ENCODE results near the gene MAGEA4.

DNA sequence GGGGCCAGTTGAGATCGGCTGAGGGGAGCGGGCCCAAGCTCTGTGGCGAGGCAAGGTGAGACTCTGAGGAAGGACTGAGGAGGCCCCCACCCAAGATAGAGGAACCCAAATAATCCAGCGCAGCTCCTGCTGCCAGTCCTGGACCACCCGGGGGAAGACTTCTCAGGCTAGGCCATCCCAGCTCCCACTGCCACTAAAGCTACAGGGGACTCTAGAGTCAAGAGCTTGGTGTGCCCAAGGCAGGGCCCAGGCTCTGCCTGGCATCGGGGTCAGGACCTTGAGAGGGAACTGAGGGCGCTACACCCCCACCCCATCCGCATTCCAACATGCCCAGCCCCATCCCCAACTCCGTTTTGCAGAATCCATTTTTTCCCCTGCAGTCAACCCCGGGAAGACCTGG lies 8.6 kb downstream of the MAGEA4 start:
- TF ChIP-seq MAZ (IDR thresholded peaks at IDR 0.05; ENCODE audit: borderline replicate concordance, low read depth, low read length) = no peak
- TF ChIP-seq, protein P1, sequence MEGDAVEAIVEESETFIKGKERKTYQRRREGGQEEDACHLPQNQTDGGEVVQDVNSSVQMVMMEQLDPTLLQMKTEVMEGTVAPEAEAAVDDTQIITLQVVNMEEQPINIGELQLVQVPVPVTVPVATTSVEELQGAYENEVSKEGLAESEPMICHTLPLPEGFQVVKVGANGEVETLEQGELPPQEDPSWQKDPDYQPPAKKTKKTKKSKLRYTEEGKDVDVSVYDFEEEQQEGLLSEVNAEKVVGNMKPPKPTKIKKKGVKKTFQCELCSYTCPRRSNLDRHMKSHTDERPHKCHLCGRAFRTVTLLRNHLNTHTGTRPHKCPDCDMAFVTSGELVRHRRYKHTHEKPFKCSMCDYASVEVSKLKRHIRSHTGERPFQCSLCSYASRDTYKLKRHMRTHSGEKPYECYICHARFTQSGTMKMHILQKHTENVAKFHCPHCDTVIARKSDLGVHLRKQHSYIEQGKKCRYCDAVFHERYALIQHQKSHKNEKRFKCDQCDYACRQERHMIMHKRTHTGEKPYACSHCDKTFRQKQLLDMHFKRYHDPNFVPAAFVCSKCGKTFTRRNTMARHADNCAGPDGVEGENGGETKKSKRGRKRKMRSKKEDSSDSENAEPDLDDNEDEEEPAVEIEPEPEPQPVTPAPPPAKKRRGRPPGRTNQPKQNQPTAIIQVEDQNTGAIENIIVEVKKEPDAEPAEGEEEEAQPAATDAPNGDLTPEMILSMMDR (conservative IDR thresholded peaks at IDR 0.05; ENCODE audit: low read depth, low read length) = no peak
- TF ChIP-seq POLR2A (IDR thresholded peaks at IDR 0.05; ENCODE audit: low read depth, low read length) = no peak
- no peak for TF ChIP-seq FOS (IDR thresholded peaks at IDR 0.05; ENCODE audit: low read depth, low read length)

Data from IMR-90 (cell line).